ENCODE measurements around the gene EREG.

The EREG gene

GRCh38 chr4:74353858-74354257 is 11.1 kb upstream of the EREG start:
- DNase-seq: no peak

DNA sequence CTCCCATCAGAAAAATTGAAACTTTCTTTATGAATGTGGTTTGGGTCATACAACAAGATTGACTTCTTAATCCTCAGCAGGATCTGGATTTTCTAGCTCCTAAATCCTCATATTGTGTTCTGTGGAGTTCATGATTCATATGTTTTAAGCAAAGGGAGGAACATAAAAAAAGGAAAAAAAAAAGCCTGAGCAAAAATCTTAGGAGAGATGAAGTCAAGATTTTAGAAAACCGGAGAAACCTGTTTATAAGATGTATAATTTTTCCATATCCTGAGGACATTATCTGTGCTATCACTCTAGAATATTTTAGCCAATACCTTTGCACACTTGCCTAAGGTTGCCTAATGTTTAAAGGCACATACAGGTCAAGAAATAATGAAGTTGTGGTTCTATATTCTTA is 7.0 kb upstream of the EREG start:
- no peak for DNase-seq

DNA sequence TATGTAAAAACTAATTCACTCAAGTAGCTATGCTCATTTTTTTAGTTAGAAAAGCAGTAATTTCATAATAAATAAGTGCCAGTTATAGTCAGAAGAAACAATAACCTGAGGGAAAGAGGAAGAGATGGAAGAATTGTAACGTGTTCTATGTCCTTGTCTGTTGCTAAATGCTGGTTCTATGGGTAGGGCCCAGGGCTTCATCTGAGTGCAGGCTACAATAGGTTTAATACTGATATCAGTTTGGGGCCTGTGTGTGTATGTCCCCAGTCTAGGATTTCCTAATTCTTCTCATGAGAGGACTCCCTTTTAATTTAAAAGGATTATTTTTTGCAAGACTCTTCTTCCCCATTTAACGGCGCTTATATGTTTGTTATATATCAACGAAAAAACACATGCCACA is 3.3 kb upstream of the EREG start:
- no peak for DNase-seq

GRCh38 chr4:74362347-74362746 is 2.6 kb upstream of the EREG start:
- DNase-seq: no peak

GRCh38 chr4:74364256-74364651 is 691 bp upstream of the EREG start:
- no peak for DNase-seq

DNA sequence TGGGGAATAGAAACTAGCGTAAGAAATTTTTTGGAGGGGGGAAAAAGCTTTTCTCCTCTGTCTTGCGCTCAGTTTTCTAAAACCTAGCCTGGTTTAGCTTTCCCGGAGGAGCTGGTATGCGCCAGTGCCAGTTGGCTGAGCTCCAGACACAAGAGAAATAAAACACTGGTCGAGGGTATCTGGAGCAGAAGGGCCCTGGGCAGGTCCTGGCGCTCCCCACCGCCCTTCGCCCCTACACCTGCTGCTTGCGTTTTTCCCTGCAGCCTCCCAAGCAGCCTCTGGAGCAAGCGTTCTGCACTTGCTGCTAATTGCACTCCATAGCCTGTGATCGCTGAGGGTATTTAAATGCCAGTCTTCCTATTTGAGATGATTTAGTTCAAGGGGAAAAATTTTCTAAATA is 816 bp downstream of the EREG start:
- DNase-seq: peak; percentile 17 to 74

DNA sequence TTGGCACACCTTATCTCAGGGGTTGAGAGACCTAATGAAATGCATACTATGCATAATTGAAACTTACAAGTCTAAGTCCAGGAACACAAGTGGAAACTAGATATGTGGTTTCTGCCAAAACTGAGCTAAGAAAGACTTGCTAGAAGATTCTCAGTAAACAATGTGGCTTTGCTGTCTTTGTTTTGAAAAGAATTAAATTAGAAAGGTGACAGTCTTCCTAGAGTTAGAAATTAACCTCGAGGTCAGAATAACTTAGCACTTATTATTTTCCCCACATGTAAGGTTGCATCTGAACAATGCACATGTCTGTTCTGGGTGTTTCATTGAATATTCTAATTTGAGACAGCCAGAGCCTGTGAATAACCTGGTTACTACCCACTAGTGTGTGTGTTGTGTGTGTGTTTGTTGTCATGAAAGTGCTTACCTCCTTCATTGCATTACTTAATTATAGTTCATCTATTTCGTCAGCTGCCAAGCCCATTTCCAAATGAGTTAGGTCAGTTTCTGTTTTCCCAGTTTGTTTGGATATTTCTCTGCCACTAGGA is 1.5 kb downstream of the EREG start:
- DNase-seq: no peak

DNA sequence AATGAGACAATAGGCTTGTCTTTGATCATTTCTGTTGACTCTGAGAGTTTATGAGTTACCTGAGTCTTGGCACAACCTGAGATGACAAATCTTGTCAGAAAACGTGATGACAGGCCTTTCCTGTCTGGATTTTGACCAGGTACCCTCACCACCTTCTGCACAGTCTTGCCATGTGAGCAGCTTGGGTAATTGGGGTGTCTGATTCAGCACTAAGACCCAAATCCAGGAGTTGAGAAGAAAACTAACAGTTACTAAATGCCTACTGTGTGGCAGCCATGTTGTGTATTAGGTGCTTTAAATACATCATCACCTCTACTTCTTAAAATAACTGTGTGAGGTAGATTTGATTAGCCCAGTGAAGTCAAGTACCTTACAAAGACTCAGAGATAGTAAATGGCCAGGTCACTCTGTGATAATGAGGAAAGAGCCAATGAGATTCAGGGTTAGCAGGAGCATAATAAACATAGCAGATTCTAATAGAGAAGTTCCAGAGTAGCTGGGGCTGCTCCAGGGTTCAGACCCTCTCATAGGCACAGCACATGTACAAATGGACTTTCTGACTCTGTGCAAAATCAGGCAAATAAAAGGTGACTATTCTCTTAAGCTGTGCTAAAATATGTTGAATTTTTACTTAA is 2.8 kb downstream of the EREG start:
- no peak for DNase-seq

DNA sequence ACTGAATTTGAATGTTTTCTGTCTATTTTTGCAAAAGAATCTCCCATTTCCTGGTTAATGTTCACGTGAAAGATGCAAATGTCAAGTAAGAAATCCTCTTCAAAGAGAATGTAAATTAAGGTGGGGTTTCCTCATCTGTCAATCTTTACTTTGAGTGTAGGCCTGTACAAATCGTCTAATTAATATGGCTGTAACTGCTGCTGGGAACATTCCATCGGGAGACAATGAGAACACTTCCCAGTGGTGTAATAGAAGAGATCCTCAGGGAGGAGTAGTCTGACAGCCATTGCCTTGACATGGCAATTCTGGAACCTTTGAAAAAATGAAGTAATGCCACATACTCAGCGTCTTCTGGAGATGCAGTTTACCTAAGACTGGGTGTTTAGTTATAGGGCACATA is 3.7 kb downstream of the EREG start:
- no peak for DNase-seq

GRCh38 chr4:74369855-74370254 is 4.9 kb downstream of the EREG start:
- DNase-seq: no peak

GRCh38 chr4:74370912-74371311 is 6.0 kb downstream of the EREG start:
- DNase-seq: peak; percentile 3 to 71

GRCh38 chr4:74374128-74374527 is 9.2 kb downstream of the EREG start:
- DNase-seq: no peak

- DNase-seq: no peak
Observed at GRCh38 chr4:74374561-74375327, 9.8 kb downstream of the EREG start.

DNA sequence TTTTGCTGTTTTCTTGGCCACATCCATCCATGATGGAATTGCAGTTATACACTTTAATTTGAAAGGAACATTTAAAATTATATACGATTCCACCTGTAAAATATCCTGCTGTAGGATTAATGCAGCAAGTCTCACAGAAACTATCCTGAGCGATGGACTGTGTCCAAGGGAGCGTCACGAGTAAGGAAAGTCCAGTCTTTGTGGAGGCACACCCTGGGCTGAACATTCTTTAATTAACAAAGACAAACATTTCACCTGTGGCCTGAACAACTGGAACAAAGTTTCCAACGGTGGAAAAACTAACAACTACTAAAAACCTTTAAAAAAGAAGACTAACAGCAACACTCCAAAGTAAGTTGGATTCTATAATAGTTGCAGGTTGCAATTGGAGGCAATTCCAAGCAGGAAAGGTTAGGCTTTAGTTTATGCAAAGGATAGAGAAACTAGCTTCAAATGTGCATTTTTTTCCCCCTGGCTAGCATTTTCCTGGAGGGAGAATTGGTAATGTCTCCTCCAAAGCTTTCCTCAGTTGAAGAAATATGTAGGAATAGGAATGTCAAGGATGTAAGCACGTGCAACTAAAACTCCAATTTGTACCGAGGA is 11.0 kb downstream of the EREG start:
- DNase-seq: no peak

GRCh38 chr4:74376888-74377483 is 12.0 kb downstream of the EREG start:
- peak in 1 of 2 experiments; percentile 37 for DNase-seq

- no peak for DNase-seq
Observed at GRCh38 chr4:74377714-74378113, 12.8 kb downstream of the EREG start.

- DNase-seq: no peak
Observed at GRCh38 chr4:74378573-74378972, 13.6 kb downstream of the EREG start.

GRCh38 chr4:74379912-74380311 is 15.0 kb downstream of the EREG start:
- DNase-seq: no peak

DNA sequence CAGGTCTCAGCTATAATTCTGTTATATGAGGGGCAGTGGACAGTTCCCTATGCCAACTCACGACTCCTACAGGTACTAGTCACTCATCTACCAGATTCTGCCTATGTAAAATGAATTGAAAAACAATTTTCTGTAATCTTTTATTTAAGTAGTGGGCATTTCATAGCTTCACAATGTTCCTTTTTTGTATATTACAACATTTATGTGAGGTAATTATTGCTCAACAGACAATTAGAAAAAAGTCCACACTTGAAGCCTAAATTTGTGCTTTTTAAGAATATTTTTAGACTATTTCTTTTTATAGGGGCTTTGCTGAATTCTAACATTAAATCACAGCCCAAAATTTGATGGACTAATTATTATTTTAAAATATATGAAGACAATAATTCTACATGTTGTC is 20.4 kb downstream of the EREG start:
- DNase-seq: no peak

DNA sequence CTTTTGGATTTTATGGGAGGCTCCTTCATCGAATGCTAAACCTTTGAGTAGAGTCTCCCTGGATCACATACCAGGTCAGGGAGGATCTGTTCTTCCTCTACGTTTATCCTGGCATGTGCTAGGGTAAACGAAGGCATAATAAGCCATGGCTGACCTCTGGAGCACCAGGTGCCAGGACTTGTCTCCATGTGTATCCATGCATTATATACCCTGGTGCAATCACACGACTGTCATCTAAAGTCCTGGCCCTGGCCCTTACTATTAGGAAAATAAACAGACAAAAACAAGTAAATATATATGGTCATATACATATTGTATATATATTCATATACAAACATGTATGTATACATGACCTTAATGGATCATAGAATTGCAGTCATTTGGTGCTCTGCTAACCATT is 21.2 kb downstream of the EREG start:
- DNase-seq: no peak

- DNase-seq: no peak
Observed at GRCh38 chr4:74387790-74388189, 22.8 kb downstream of the EREG start.

DNA sequence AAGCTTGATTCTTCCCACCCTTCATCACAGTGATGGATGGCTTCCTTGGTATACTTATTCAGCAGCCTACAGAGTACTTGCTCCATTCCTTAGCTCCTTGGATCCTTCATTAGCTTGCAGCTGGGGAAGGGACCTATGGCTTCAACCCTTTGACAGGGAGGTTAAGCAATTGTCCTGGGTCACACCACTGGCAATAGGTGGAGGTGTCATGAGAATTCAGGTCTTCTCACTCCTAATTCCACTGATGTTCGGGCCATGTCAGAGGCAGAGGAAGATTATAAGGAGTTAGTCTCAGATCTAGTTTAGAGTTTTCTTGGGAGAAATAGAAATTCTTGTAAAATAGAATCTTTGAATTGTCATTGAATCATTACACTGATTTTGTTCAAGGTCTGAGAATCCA is 24.5 kb downstream of the EREG start:
- no peak for DNase-seq

- no peak for DNase-seq
Observed at GRCh38 chr4:74390677-74391076, 25.7 kb downstream of the EREG start.

DNA sequence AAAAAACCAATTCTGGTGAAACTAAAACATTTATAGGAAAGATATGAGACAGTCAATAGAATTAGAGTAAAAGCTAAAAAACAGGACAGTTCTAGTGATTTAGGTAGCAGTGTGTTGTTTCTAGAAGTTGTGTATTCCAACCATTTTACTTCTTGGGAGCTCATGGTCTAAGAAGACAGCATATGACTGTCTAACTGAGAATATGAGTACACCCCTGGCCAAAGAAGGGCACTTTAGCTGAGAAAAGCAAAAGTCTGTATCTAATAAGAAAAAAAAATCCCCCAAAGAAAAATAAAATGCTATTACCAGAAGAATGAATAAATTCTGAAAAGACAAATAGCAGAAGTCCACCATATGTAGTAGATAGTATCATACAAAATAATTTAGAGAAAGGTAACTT is 26.4 kb downstream of the EREG start:
- no peak for DNase-seq

Measured in NCI-H446 (cell line).